KBM-7 (cell line): Measurements from ENCODE around the gene LENG1.

Experiments
- DNase-seq: peaks from one replicate; pipeline ENCODE4 v3.0.0-alpha.2; 2015
- in situ Hi-C: fragments of 300-500 bp; cut with MboI; formaldehyde crosslinking; loops from 2 replicates; pipeline ENCODE4 v1.14.3; 2020; ENCODE audit warnings: low sequenced_read_pairs, low pct_unique_long_range_greater_than_20kb, mixed read lengths

Gene LENG1

GRCh38 chr19:54127688-54128440, 31.7 kb downstream of the LENG1 start:
- no peak for DNase-seq
- in situ Hi-C loops = no loop called here

DNA sequence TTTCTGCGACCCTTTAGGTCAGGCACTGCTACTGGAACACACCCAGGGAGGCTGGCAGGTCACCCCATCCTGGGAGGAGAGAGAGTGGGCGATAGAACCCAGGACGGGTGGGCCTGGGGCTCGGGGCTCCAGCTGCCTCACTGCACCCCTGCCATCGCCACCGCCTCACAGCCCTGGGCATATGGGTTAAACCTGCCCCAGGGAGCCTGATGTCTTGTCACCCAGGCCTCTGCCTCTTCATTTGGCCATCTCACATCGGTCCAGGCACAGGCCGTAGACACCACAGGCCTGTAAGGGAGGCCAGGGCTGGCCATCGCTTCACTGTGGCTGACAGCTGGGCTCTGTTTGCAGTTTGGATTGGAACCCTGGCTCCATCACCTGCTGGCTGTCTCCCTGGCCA, 33.8 kb downstream of the LENG1 start:
- in situ Hi-C loops = no loop called here
- DNase-seq = no peak

DNA sequence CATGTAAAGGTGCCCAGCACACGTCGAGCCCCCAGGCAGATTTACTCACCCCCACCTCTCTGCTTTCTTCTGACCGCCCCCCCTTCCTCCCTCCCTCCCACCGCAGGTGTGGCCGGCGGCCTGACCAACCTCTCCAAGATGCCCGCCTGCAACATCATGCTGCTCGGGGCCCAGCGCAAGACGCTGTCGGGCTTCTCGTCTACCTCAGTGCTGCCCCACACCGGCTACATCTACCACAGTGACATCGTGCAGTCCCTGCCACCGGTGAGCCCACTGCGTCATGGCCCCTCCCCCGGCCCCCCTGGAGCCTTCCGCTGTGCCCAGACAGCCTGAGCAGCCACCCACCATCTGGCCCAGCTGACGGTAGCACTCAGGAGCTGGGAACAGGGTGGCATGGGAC, 35.1 kb downstream of the LENG1 start:
- no peak for DNase-seq
- in situ Hi-C loops = no loop called here

GRCh38 chr19:54123682-54124081, 35.8 kb downstream of the LENG1 start:
- DNase-seq = no peak
- in situ Hi-C loops = no loop called here

DNA sequence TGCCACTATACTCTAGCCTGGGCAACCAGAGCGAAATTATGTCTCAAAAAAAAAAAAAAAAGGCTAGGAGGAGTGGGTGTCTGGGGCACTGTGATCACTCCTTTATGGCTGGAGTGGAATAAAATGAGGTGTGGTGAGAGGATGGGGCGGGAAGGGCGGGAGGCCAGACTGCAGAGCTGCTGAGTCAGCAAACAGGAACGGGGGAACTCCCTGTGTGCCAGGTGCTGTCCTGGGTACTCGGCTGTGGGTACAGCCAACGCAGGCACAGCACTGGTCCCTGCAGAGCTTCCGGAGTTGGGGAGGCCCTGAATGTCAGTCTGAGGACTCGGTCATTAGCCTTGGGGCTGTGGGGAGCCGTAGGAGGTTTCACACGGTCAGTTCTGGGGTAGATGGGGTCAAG, 38.3 kb downstream of the LENG1 start:
- in situ Hi-C loops = no loop called here

GRCh38 chr19:54115109-54116063, 44.1 kb downstream of the LENG1 start, which contains the start of the genes PRPF31 and TFPT:
TSS of gene PRPF31 (plus strand) at chr19:54115754. CDS start at chr19:54118279, 2,525 bp downstream.
TSS of gene TFPT (minus strand) at chr19:54115657. CDS start at chr19:54115269, 388 bp downstream.
- peak; percentile 98 for DNase-seq
- in situ Hi-C loops = no loop called here

More for the DNA sequence above, 38.3 kb downstream of the LENG1 start:
- DNase-seq = no peak

GRCh38 chr19:54114340-54115108, 45.0 kb downstream of the LENG1 start:
- in situ Hi-C loops = no loop called here
- DNase-seq = peak; percentile 74

- DNase-seq = no peak
- in situ Hi-C loops = no loop called here
These were observed 49.9 kb downstream of the LENG1 start for GRCh38 chr19:54109651-54110050.

GRCh38 chr19:54108496-54108895, 51.0 kb downstream of the LENG1 start:
- in situ Hi-C loops = no loop called here
- no peak for DNase-seq

GRCh38 chr19:54107876-54108490, 51.5 kb downstream of the LENG1 start:
- DNase-seq = no peak
- in situ Hi-C loops = no loop called here

- DNase-seq = no peak
- in situ Hi-C loops = no loop called here
These were observed 52.8 kb downstream of the LENG1 start for GRCh38 chr19:54106716-54107115.

DNA sequence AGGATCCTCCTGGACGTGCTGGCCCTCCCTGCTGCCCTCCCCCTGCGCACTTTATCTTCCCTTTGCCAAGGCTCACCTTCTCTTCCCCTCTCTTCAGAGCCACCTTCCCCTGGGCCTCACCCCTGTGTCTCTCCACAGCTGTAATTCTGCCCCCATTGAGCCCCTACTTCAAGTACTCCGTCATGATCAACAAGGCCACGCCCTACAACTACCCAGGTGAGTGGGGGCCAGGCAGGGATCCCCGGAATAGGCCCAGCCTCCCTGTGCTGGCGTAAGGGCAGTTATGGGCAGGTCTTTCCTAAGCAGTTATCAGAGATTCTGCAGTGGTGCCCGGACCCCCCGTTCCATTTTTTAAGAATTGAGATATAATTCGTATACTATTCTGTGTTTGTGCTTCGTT, 53.7 kb downstream of the LENG1 start:
- no peak for DNase-seq
- in situ Hi-C loops = no loop called here
